HS-5 (cell line): Measurements from ENCODE around the gene CDC26.
"Not testable (repeated sequence)": the region's sequence is repeated elsewhere in the genome, so short reads cannot be mapped to it uniquely, and the experiment has no call there.

Source experiments
- DNase-seq: peaks from one replicate; pipeline ENCODE4 v3.0.0-alpha.2; 2012; ENCODE audit warnings: low read depth

Gene CDC26

DNA sequence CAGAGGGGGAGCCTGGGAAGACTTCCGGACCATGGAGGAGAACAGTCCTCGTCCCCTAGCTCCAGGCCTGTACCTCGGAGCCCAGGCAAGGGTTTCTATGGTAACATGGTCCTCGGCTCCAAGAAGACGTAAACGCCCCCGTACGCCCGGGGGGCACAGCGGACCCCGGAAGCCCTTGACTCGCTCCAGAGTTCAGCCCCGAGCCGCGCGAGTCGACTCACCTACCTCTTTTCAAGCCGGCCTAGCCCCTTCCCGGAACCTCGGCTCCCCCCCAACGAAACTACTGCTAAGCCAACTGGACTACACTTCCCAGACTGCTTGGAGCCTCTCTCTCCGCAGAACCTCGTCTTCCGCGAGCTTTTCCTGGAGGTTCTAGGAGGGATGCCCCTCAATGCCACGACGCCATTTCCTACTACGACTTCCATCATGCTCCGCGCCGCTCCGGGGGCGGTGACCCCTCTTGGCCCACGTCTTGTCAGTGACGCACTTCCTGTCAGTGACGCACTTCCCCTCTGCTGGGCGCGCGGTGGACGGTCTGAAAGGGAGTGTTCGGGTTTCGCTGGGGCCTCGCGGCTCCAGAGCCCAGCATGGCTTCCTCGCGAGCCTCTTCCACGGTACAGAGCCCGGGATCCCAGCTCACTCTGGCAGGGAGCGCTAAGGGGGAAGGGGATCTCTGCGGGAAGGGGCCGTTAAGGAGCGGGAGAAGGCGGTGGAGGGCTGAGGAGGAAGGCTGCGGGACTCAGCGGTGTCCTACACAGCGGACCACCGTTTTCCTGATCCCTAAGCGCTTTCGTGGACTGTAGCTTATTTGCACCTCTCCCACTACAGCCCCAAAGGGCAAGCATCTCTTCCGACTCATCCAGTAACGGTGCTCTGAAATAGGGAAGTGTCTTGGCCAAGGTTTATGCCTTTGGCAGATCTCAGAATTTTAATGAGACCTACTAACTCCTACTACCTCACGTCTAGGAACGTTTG lies at the start of gene CDC26, which contains the start of gene PRPF4:
TSS of gene CDC26 (minus strand) at position 416 of the 975 bp plus-strand sequence. CDS start 3,065 bp downstream, outside the sequence.
TSS of gene PRPF4 (plus strand) at position 502 of the 975 bp plus-strand sequence. CDS start at position 588, 86 bp downstream.
- DNase-seq, result peak; percentile 89

DNA sequence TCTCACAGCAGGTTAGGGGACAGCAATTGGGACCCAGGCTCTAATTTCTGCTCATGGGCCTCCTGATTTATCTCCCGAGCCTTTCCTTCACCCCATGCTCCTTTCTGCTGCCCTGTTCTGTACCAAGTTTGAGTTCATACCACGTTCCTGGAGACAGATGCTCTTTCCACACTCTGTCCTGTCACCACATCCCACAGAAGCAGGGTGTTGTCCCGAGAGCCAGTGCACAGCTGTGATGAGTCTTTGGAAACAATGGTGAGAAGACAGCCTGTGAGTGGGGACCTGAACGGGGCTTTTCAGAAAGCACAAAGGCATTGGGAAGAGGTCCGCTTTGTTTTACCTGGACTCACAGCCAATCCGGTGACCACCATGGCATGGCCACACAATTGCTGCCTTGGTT lies 47.3 kb upstream of the CDC26 start:
- no peak for DNase-seq

DNA sequence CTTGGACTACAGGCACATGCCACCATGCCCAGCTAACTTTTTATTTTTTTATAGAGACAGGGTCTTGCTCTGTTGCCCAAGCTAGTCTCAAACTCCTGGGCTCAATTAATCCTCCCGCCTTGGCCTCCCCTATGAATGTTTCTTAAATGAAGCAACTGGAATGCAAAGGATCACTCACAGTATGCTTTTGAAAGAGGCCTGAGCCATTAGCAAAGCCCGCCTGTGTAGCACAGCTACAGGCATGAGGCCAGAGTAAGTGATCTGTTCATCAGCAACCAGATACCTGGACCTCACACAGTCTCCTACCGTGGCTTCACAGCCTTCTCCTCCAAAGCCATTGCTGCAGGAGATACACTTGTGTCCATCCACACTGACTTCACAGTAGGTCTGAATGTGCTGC lies 44.7 kb upstream of the CDC26 start:
- DNase-seq, result no peak

DNA sequence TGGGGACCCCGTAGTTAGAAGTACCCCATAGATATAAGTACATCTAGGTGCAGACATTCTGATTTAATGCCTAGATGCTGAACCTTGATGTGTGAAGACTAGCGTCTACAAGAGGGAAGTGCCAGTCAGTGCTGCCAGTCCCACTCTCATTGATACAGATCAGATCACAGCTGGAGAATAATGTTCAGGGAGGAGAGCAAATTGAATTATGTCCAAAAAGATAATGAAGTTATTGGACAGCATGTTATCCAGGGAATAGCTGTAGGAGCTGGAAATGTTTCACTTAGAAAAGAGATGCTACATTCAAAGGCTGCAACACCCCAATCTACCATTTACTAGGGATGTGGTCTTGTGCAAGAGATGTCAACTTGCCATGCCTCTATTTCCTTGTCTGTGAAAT lies 43.7 kb upstream of the CDC26 start:
- no peak for DNase-seq

GRCh38 chr9:113317777-113318176 lies 42.4 kb upstream of the CDC26 start:
- no peak for DNase-seq

- DNase-seq, result no peak
Observed at GRCh38 chr9:113316030-113316429, 40.7 kb upstream of the CDC26 start.

DNA sequence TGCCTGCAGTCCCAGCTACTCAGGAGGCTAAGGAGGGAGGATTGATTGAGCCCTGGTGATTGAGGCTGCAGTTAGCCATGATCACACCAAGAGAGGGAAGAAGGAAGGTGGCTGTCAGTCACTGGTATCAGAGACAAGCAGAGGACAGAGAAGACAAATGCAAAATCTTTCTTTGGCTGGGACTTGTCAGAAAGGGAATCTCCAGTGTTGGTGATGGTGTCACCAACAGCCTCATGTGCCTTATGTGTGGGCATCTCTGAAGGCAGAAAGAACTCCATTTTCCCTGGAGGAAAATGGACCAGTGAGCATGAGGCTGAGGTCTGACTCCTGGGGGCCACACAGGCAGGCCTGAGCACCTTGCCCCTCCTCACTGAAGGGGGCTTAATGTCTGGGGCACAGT lies 39.9 kb upstream of the CDC26 start:
- no peak for DNase-seq

DNA sequence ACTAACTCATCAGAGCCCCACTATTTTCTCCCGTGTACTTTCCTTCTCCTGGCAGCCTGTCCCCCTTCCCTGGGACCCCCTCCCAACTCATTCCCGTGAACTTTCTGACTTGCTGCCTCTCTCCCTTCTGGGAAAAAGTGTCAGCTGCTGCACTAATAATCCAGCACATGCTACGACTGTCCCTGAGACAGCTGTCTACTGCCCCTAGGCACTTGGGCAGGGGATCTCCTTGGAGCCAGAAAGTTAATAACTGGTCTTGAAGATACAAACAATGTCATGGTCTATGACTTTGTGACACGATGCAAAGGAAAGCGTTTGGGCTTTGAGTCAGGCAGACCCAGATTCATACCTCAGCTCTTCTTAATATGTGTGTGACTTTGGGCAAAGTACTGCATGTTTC lies 37.9 kb upstream of the CDC26 start:
- no peak for DNase-seq

GRCh38 chr9:113311961-113312360 lies 36.6 kb upstream of the CDC26 start:
- DNase-seq, result no peak

DNA sequence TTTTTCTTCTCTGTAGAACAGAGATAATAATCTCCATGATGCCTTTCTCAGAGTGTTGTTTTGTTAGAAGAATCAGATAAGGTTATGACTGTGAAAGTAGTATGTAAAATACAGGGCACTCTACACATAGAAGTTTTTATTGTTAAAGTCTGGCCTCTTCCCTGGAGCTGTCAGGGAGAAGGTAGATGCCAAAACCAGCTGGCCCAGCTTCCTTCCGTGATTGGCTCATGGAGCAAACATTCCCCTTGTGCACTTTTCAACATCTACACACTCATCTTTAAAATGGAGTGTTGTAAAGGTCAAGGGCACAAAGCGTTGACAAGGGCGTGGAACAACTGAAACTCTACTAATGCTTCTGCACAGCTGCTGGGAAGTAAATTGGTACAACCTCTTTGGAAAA lies 35.2 kb upstream of the CDC26 start:
- no peak for DNase-seq

DNA sequence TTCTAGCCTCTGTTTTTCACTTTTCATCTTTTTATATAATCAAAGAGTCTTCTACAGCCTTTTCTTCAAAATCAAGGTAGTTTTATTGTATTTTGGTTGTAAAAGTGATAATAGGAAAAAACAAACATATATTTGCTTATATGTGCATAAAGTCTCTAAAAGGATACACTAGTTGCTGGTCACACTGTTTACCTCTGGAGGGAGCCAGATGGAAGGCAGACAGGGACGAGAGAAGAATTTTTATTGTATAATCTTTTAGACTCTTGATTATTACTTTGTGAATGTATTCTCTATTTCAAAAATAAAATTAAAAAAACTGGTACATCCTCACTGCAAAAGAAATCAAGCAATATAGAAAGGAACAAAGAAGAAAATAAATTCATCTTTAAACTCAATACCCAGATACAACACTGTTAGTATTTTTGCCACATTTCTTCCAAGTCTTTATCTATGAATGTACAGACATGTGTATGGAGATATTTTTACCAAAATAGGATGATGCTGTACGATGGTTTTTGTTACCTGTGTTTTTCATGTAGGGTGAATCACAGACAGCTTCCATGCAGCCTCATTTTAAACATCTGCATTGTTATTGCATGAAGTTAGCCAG lies 33.9 kb upstream of the CDC26 start:
- no peak for DNase-seq

DNA sequence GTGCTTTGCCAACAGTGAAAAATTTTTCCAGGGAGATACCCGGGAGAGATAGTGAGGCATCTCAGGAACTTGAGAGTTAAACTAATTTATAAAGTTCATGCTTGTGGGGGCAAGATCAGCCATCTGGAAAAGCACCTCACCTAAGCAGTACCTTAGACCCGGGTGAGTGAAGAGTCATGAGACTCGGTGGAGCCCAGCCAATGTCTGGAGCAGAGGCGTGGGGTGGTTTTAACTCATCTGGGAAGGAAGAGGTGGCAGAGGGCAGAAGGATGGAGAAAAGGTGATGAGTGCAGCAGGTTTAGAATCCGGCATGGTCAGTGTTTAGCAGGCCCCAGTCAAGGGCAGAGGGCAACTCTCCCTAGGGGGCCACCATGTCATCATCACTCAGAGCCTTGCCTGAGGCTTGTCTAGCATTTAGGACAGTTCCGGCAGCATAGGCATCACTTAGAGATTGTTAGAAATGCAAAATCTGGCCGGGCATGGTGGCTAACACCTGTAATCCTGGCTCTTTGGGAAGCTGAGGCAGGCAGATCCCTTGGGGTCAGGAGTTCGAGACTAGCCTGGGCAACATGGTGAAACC lies 32.1 kb upstream of the CDC26 start:
- no peak for DNase-seq

DNA sequence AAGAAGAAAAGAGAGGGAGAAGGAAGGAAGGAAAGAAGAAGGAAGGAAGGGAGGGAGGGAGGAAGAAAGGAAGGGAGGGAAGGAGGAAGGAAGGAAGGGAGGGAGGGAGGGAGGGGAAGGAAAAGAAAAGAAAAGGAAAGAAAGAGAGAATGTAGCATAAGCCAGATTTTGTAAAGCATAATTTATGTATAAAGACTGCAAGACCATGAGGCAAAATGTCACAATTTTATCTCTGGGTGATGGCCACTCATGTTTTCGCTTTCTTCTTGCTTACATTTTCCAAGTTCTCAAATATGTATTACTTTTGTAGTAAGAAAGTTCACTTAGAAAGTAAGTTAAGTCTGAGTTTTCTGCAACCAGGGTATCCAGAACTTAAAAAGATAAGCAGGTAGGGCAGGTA lies 31.2 kb upstream of the CDC26 start:
- DNase-seq, result no peak

GRCh38 chr9:113302792-113303418 lies 27.5 kb upstream of the CDC26 start, which contains the start of gene RNF183:
Gene RNF183, minus strand, starts transcription at chr9:113303376. Its CDS starts 5,192 bp downstream, at chr9:113298184.
- DNase-seq, result no peak

DNA sequence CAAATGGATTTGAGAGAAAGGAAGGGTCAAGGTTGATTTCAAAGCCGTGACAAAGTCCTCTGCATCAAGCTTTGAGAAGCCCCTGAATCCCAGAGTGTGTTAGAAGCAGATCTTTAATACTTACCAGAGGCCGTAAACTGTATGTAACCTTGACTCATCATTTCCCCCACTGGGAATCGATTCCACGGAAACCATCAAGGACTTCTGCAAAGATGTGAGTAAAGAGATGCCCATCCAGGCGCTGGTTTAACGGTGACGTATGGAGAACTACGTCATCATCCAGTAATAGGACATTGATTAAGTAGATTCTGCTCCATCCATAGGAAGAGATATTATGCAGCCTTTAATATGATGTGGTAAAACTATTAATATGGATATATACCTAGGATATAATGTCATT lies 26.2 kb upstream of the CDC26 start:
- no peak for DNase-seq

DNA sequence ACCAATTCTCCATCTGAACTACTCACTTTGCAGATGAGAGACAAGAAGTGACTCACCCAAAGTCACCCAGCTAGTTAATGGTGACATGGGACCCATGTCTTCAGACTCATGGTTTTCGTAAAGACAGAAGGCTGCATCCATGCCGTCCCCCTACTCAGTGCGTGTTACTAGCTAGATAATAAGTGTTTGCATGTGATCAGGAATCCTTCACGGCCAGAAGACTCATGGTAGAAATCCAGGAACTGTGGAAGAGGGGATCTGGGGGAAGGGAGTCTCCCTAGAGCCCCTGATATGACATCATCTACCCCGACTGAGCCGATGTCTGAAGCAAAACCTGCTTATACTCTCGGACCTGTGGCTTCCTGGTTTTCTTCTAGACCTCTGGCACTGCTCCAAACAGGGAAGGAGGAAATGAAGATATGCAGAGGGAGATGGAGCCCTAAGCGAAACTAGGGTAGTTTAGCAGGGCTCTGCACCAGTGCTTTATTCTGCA lies 24.5 kb upstream of the CDC26 start:
- DNase-seq, result no peak

DNA sequence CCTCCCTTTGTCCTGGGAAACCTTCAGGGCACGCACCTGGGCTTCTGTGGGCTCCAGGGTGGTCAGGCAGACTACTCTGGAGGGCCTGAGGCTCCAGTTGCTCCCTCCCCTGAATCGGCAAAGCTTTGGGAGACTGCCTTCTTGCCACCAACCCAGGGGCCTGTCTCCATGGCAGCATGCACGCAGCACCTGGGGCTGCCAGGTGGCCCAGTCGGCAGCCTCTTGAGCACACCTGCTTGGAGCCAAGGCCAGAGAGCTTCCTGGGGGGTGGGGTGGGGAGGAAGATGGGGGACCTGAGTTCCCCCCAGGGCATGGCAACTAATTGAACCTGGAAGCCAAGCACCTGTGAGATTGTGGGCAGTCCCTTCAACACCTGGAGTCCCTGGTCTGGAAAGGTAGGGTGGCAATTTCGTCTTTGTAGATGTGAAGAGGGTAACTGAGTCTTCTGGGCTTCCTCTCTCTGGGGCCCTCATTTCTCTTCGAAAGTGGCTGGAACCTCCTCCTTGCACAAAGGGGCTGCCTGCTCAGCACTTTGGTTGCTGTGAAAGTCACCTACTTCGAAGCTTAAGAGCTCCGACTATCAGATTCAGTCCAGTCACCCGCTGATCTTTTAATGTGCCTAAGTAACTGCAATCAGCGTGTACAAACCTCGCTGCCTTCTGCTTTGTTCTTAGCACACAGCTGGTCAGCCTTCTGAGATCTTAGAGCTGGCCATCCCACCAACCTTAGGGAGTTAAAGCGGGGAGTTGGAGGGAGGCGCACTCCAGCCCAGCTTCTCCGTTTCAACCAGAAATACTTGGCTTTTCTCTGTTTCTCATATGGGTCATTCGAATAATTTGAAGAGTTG lies 23.8 kb upstream of the CDC26 start:
- DNase-seq, result no peak

DNA sequence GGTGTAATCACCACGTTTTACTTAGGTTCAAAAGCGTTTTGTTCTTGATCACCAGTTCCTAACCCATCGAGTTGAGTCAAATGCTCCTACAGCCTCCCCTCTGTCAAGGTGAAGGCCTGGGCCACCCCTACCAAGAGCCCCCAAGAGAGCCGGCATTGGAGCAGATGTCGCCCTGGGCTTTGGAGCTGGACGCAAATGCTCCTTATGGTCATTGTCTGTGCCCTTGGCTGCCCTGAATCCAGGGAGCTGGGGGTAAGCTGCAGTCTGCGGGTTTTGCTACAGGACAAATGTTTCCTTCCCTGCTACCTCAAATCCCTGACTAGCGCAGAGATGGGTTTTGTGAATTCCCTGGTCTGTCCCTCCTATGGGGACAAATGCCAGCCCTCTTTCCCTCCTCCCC lies 22.9 kb upstream of the CDC26 start:
- no peak for DNase-seq

GRCh38 chr9:113296796-113297558 lies 21.6 kb upstream of the CDC26 start:
- DNase-seq, result no peak

DNA sequence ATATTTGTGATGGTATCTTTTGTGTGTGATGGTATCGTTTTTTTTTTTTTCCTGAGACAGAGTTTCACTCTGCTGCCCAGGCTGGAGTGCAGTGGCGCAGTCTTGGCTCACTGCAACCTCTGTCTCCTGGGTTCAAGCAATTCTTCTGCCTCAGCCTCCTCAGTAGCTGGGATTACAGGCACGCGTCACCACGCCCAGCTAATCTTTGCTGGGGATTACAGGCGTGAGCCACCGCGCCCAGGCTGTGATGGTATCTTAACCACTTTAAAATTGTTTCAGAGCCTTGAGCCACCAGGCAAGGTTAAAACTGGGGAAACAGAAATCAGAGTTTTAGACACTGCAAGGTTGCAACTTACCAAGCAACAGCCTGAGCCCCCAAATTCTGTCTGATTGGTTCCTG lies 20.9 kb upstream of the CDC26 start:
- DNase-seq, result not testable (repeated sequence)
